Measurements from ENCODE around the gene IRF2BP2.

The IRF2BP2 gene

GRCh38 chr1:234612352-234613127 is 2.6 kb upstream of the IRF2BP2 start:
- DNase-seq, result peak in 1 of 2 experiments; percentile 48

- no peak for DNase-seq
Observed at GRCh38 chr1:234611847-234612351, 1.9 kb upstream of the IRF2BP2 start.

DNA sequence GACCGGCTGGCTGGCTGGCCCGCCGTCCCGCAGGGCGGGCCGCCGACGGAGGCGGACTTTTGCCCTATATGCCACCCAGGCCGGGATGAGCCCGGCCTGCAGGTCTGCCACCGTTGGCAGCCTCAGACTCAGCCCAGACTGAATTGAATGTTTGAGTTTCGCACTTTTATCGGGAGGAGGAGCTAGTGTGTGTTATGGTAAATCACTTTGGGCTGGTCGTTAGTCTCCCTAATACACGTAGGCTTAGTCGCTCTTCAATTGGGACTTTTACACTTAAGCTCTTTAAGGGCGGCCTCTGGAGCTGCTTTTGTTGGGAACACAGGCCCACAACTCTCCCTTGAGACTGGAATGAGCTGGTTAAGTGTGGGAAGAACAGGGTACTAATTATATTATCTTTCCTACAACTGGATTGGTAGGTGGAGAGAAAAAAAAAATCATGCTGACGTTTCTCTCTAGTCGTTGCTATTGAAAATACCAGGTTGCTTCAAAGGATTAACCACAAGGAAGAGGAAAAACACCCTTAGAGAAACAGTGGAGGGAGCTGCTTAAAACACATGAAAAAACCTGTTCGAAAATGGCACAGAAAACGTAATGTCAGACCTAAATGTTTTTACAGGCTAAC is 1.4 kb upstream of the IRF2BP2 start:
- DNase-seq, result peak in 1 of 2 experiments; percentile 28

GRCh38 chr1:234610666-234611224 is 767 bp upstream of the IRF2BP2 start:
- peak; percentile 31 to 67 for DNase-seq

DNA sequence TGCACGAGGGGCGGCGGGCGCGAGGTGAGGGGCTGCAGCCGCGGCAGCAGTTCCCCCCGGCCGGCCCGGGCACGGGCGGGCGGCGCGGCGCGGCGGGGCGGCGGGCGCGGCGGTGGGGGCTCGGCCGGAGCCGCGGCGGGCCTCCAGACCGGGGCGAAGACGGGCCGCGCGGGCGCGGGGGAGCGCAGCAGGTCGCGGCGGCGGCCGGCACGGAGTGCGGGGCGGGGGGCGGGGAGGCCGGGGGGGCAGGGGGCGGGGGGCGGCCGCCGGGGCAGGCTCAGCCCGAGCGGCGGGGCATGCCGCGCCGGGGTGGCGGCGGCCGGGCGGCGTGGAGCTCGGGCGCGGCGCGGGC is 311 bp downstream of the IRF2BP2 start:
- DNase-seq, result no peak

DNA sequence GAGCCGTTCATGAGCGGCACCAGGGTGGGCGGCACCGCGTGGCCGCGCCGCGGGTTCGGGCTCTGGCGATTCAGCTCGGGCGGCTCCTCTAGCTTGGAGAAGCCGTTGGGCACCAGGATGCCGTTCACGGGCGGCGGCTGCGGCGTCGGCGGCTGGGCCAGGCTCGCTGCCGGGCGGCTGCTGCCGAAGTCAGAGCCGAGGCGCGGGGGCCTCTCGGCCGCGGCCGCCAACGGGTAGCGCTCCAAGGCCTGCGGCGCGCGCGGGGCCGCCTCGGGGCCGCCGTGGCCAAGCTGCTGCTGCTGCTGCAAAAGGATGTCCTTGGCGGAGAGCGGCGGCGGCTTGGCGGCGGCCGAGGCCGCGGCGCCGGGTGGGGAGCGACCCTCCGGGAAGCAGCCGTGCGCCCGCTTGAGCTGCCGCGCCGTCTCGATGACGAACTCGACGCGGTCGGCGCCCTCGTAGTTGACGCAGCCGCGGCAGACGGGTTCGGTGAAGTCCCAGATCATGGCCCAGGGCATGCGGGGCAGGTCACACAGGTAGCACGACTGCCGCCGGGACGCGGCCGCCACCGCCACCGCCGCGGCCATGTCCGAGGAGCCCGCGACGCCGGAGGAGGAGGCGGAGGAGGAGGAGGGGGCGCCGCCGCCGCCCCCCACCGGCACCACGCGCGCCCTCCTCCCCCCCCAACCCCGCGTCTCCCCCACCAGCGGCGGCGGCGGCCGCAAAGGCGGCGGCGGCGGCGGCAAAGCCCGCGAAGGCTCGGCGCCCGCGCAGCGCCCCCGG is 877 bp downstream of the IRF2BP2 start:
- DNase-seq, result no peak

- no peak for DNase-seq
Observed at GRCh38 chr1:234608025-234608910, 1.7 kb downstream of the IRF2BP2 start.

DNA sequence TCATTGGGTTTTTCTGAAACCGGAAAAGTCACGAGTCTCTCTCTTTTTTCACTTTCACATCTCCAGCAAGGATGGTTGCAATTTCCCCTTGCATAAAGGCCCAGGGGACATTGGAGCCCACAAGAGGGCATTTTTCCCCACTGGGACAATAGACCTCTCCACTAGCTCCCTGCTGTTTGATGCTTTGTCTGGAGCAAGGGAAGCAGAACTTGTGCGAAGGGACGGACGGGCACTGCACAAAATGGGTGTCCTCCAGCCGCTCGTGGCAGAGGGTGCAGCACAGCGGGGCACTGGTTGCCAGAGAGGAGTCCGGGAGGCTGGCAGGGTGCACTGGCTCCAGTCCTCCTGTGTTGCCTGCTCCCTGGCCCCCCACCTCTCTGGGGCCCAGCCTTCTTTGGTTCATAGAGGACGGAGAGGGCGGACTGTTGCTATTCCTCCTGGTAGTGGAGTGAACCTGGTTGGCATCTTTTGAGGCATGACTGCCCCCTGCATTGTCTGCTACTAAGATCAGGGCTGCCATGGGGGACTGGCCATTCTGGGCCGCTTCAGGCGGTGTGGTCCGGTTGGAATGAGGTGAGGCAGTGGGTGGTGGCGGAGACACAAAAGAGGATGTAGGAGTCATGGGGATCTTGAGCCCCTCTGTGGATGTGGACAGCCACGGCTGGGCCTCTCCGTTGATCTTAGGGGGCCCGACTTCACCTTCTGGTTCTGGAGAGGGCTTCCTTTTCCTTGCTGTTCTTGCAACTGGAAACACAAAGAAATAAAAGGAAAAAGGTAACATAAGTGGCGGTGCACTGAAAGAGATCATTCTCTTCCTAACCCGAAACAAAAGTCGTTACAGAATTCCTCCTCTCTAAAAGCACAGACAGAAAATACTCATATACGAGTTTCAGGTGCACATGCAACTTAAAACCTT is 2.6 kb downstream of the IRF2BP2 start:
- no peak for DNase-seq

DNA sequence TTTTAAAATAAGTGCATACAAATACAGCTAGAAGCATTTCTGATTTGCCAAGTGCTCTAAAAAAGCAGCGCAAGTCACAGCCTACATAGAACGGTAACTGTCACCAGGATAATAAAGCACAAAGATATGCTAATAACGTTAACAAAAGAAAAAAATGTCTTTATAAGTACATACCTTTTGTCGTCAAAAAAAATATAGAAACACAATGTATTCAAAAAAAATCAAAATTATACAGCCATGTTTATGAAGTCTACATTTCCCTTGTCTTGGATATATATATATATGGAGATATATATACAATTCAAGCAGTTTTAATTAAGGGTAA is 3.2 kb downstream of the IRF2BP2 start:
- no peak for DNase-seq

DNA sequence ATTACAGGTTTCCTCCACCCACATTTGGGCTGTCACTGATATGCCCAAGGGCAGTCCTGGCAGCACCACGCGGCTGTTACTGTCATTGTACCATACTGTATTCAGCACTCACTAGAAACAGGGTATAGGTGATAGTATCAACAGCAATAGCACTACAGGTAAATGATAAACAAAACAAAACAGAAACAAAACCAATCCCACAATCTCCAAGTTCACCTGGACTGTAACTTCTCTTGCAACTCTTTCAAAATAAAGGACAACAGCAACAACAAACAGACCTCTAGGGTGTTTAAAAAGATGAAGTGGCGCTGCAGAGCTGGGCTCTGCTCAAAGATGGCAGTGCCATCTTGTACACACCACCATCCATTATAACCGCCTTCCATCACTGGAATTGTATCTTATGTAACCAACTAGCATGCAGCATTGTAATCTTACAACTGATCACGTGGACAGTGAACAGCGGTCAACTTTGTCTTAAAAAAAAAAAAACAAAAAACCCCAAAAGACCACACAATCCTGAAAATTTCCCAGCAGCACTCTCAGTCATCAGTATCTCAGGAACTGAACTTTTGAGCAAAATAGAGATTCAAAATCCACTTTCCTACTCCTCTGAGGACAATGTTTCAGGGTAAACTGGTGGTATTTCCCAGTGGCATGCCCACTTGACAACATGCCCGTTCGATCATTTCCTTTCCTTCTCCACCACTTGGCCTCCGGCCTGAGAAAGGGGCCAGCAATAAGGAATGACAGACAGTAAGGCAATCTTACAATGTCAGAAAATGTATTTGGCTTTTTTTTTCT is 3.8 kb downstream of the IRF2BP2 start:
- peak in 1 of 2 experiments; percentile 60 for DNase-seq

DNA sequence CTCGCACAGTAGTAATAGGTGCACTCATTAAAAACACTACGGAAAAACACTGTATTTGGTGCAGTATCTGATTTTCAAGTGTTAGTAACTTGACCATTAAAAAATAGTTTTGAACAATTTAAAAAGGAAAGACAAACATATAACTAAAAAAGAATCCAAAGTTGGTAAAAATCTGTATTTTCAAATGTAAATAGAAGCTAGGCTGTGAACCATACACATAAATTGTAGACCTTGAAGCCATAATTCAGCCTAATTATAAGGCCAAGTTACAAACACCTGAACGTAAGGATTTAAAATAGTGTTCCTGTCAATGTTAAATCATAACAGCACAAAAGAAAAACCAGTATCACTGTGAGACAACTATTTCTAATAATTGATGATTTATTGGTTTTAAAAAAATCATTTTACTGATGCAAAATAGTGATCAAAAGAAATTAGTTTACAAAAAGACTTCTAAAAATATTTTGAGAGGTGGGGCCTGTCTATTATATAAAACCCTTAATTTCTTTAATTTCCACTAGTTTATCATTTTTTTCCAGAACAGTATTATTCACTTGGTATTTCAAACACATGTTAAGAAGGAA is 4.5 kb downstream of the IRF2BP2 start:
- no peak for DNase-seq

- DNase-seq, result no peak
Observed at GRCh38 chr1:234604495-234605398, 5.2 kb downstream of the IRF2BP2 start.

GRCh38 chr1:234603221-234604204 is 6.5 kb downstream of the IRF2BP2 start:
- DNase-seq, result no peak

DNA sequence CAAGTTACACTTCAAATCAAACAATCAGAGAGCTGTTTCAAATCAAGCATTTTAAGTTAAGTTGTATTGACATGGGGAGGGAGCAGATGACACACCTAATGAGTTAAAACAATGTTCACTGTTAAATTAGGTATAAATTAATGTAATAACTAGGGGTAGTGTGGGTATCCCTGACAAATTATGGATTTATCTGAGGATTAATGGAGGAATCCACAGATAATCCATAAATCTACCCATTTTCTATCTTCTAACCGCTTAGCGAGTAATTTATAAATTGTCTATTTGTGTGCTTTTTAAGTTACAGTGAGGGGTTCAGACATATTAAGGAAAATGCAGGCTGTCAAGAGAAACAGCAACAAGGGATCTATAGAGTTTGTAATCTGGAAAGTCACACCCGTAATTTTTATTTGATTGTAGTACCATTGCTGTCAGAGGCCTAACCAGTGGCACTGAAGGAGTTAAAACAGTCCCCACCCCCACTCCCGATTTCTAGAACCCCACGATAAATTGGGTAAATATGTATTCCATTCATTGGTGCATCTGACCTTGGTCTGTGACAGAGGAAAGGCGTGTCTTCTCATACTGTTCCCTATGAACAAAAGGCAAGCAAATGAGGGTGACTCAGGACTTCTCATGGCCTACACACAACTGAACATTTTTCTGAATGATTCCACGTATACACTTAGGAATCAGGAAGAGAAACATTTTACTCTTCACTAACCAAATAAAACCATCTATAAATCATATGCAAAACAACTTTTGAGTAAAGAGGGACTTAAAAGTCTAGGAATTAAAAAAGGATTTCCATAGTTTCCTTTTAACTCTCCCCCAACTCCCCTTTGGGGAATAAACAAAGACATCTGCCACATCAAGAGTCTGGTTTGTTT is 7.4 kb downstream of the IRF2BP2 start:
- DNase-seq, result no peak

GRCh38 chr1:234601301-234602017 is 8.5 kb downstream of the IRF2BP2 start:
- DNase-seq, result no peak

Data from cerebellar nuclear complex (tissue), 1 donor.